Breast epithelium (tissue), 4 donors: ENCODE results near the gene PUM2. TPM values are rescaled to one million over a fixed set of nuclear protein-coding genes. Genes with fewer than 3 reads are reported as not detected.

Source experiments
- DNase-seq, 2 donors: peaks; one replicate each; pipeline ENCODE4 v3.0.0-alpha.2; 2019; ENCODE audit warnings: low spot score in 2 of 2
- H3K27ac ChIP-seq, 2 donors: fragments of 200-600 bp; sonication (generic) in 1 of 2; one replicate each; pipeline ENCODE4 v1.5.1; 2016 to 2019; ENCODE audit warnings: mild to moderate bottlenecking in 1 of 2
- H3K27me3 ChIP-seq, 2 donors: fragments of 200-600 bp; sonication (generic) in 1 of 2; one replicate each; pipeline versions ENCODE4 v1.5.1 to v1.6.0; 2017 to 2019; ENCODE audit warnings: control low read depth in 1 of 2, mild to moderate bottlenecking in 1 of 2
- H3K36me3 ChIP-seq: fragments of 200-600 bp; one replicate; pipeline ENCODE4 v1.5.1; 2019
- H3K4me1 ChIP-seq, 2 donors: fragments of 200-600 bp; sonication (generic); one replicate each; pipeline ENCODE4 v1.5.1; 2016 to 2019; ENCODE audit warnings: control low read depth in 1 of 2
- H3K4me3 ChIP-seq, 3 donors: fragments of 200-600 bp; sonication (generic); 1 replicate in 2 of 3; 2 replicates in 1 of 3; pipeline ENCODE4 v1.5.1; 2016 to 2019; ENCODE audit warnings: mild to moderate bottlenecking in 3 of 3, moderate library complexity in 2 of 3
- H3K9me3 ChIP-seq, 2 donors: fragments of 200-600 bp; sonication (generic) in 1 of 2; one replicate each; pipeline ENCODE4 v1.5.1; 2016 to 2019; ENCODE audit warnings: control low read depth in 1 of 2
- POLR2A ChIP-seq: fragments of 450-650 bp; IDR thresholded peaks from one replicate; pipeline ENCODE4 v1.6.1; 2016; ENCODE audit warnings: antibody characterized with exemption, mild to moderate bottlenecking, moderate library complexity
- POLR2AphosphoS5 ChIP-seq, 3 donors: sonication (generic); formaldehyde crosslinking; IDR thresholded peaks; one replicate each; pipeline ENCODE4 v1.6.1; 2017; ENCODE audit warnings: antibody characterized with exemption in 3 of 3
- intact Hi-C: fragments of 100-400 bp; cut with DNase I; formaldehyde crosslinking; loops from one replicate; pipeline ENCODE4 v1.15.1; 2023; ENCODE audit warnings: low total_unique reads
- total RNA-seq, 3 donors: library from RNA; depleted of rRNA; stranded (reverse); fragments of >200 nt; gene quantifications; one replicate each; pipeline ENCODE4 v1.1.0, GENCODE V29; 2016
- TF ChIP-seq, protein P1 (sequence below), 3 donors: fragments of 450-650 bp; IDR thresholded peaks; one replicate each; pipeline ENCODE4 v1.5.1; 2016 to 2017; ENCODE audit warnings: antibody characterized with exemption in 3 of 3, mild to moderate bottlenecking in 3 of 3, moderate library complexity in 3 of 3

Gene PUM2
- total RNA-seq, 3 donors from 2014 or later: 69.3 to 94.0 (median 92.8) TPM

GRCh38 chr2:20359096-20359495, 8.5 kb upstream of the PUM2 start:
- H3K27ac ChIP-seq: no peak overlapping the region
- no peaks in the 10 kb centered on the region for H3K27me3 ChIP-seq
- H3K4me3 ChIP-seq: no peak overlapping the region
- no peaks in the 10 kb centered on the region for H3K4me1 ChIP-seq
- no peak for DNase-seq
- H3K36me3 ChIP-seq: no peaks in the 10 kb centered on the region
- intact Hi-C loops: no loop called here
- no peaks in the 10 kb centered on the region for H3K9me3 ChIP-seq
- TF ChIP-seq, protein P1, sequence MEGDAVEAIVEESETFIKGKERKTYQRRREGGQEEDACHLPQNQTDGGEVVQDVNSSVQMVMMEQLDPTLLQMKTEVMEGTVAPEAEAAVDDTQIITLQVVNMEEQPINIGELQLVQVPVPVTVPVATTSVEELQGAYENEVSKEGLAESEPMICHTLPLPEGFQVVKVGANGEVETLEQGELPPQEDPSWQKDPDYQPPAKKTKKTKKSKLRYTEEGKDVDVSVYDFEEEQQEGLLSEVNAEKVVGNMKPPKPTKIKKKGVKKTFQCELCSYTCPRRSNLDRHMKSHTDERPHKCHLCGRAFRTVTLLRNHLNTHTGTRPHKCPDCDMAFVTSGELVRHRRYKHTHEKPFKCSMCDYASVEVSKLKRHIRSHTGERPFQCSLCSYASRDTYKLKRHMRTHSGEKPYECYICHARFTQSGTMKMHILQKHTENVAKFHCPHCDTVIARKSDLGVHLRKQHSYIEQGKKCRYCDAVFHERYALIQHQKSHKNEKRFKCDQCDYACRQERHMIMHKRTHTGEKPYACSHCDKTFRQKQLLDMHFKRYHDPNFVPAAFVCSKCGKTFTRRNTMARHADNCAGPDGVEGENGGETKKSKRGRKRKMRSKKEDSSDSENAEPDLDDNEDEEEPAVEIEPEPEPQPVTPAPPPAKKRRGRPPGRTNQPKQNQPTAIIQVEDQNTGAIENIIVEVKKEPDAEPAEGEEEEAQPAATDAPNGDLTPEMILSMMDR (IDR thresholded peaks at IDR 0.05): no peak
- TF ChIP-seq POLR2AphosphoS5 (IDR thresholded peaks at IDR 0.05) (no peak), POLR2A (no peak)

DNA sequence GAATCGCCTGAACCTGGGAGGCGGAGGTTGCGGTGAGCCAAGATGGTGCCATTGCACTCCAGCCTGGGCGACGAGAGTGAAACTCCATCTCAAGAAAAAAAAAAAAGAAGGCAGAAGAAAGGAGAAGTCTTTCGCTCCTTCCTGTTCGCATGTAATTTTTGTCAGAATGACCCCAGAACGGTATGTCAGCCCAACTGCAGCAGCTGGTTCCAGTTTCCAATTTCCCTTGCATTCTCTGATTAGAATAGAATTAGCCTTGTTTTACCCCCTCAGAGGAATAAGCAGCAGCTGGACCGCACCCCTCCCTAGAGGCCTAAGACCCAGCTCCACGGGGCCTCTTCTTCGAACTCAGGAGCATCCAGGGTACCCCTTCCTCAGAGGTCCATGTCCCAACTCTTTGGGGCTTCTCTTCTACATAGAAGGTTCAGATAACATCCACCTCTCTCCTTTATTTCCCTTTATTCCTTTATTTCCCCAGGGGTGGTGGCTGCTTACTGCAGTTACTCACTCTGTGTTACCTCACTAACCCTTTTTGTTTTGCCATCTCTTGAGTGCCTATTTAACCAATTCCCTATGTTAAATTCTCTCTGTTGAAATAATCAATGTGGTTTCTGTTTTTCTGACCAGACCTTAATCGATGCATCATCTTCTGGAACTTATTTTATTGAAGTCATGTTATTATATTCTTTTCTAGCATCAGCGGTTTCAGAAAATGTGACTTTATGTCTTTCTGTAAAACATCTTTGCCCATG, 7.2 kb upstream of the PUM2 start:
- intact Hi-C loops: no loop called here
- Histone ChIP-seq H3K36me3 (no peaks in the 10 kb centered on the region), H3K4me3 (no peak overlapping the region), H3K27ac (no peak overlapping the region), H3K4me1 (no peaks in the 10 kb centered on the region), H3K27me3 (no peaks in the 10 kb centered on the region), H3K9me3 (no peaks in the 10 kb centered on the region)
- TF ChIP-seq, protein P1 (IDR thresholded peaks at IDR 0.05): no peak
- TF ChIP-seq POLR2A (no peak), POLR2AphosphoS5 (IDR thresholded peaks at IDR 0.05) (no peak)
- DNase-seq: no peak

DNA sequence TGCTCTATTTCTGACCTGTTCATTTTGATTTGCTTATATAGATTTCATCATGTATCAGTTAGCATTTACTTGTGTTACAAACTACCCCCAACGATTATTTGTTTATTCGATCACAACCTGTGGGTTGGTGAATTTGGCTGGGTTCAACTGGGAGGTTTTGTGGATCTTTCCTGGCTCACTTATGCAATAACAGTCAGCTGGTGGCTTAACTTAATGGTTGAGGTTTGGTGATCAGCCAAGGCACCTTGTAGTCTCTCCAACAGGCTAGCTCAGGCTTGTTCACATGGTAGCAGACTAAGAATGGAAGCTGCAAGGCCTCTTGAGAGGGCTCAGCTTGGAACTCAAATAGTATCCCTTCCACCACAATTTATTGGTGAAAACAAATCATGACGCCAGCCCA, 5.4 kb upstream of the PUM2 start:
- H3K4me3 ChIP-seq: no peak overlapping the region
- DNase-seq: peak in 1 of 2 donors; percentile 84
- H3K36me3 ChIP-seq: no peaks in the 10 kb centered on the region
- no peaks in the 10 kb centered on the region for H3K27me3 ChIP-seq
- no peaks in the 10 kb centered on the region for H3K4me1 ChIP-seq
- intact Hi-C loops: no loop called here
- no peak overlapping the region for H3K27ac ChIP-seq
- H3K9me3 ChIP-seq: no peaks in the 10 kb centered on the region
- TF ChIP-seq POLR2A (no peak), POLR2AphosphoS5 (IDR thresholded peaks at IDR 0.05) (no peak)
- TF ChIP-seq, protein P1 (IDR thresholded peaks at IDR 0.05): no peak

GRCh38 chr2:20355131-20355530, 4.5 kb upstream of the PUM2 start:
- H3K36me3 ChIP-seq: no peaks in the 10 kb centered on the region
- no peak overlapping the region for H3K27ac ChIP-seq
- intact Hi-C loops: no loop called here

DNA sequence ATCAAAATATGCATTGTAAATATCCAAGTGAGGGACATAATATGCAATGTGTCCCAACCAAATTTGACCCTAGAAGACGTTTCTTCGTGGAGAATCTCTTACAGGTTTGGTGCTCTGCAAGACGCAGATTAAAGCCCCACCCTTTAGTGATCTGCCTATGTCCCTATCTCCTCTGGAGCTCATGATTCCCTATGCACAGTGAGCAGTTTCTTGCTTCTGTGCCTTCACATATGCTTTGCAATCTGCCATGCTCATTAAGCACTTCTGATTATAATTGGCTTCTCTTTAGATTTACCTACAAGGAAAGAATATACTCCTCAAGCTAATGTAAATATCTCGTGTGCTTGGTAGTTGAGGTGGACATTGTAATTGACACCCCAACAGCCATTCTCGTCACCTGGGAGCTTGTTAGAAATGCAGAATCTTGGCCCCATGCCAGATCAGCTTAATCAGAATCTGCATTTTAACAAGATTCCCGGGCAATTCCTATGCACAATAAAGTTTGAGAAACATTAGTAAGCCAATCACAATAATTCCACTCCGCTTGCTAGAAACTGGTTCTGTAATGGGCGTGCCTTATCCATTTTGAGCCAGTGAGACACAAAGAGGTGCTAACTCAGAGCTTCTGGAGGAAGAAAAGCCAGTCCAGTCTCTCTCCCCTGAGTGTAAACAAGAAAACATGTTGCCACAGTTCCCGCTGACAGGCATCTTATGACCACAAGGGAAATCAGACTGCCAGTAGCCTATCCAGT, 2.8 kb upstream of the PUM2 start:
- no peak overlapping the region for H3K4me3 ChIP-seq
- DNase-seq: no peak
- H3K27ac ChIP-seq: peak overlapping the region in 1 of 2 donors; percentile 40
- H3K27me3 ChIP-seq: no peaks in the 10 kb centered on the region
- intact Hi-C loops: no loop called here
- H3K9me3 ChIP-seq: no peaks in the 10 kb centered on the region
- no peaks in the 10 kb centered on the region for H3K36me3 ChIP-seq
- H3K4me1 ChIP-seq: peaks cover 0 to 10% of the 10 kb centered on the region in 2 donors
- TF ChIP-seq, protein P1 (IDR thresholded peaks at IDR 0.05): no peak
- no peak for TF ChIP-seq POLR2A
- no peak for TF ChIP-seq POLR2AphosphoS5 (IDR thresholded peaks at IDR 0.05)

More at GRCh38 chr2:20355131-20355530, 4.5 kb upstream of the PUM2 start:
- no peak for TF ChIP-seq POLR2A
- Histone ChIP-seq H3K9me3 (no peaks in the 10 kb centered on the region), H3K4me3 (no peak overlapping the region), H3K27me3 (no peaks in the 10 kb centered on the region), H3K4me1 (no peaks in the 10 kb centered on the region)
- DNase-seq: no peak
